A673 (cell line): ENCODE data around the gene EML6. TPM values are rescaled to one million over a fixed set of nuclear protein-coding genes. Genes with fewer than 3 reads are reported as not detected.

Experiments used
- BruUV-seq: library from RNA; stranded (reverse); fragments of 400-500 nt; replicated peaks from 2 replicates; lab custom pipeline; 2021; lab: Mats Ljungman, UMichigan
- CTCF ChIA-PET: fragments of 300-600 bp; sonication (Branson Sonifier 250); formaldehyde crosslinking; loops from one replicate; lab custom pipeline; 2022; ENCODE audit warnings: antibody characterized with exemption; lab: Charles Lee
- POLR2A ChIA-PET: fragments of 300-600 bp; sonication (Branson Sonifier 250); formaldehyde crosslinking; loops from one replicate; lab custom pipeline; 2022; ENCODE audit warnings: antibody characterized with exemption; ENCODE audit not compliant: low non-redundant PET; lab: Charles Lee
- DNase-seq: peaks from one replicate; pipeline ENCODE4 v3.0.0-alpha.2; 2015; ENCODE audit warnings: low spot score
- H3K27ac ChIP-seq: fragments of 200-600 bp; sonication (generic); 2 replicates; pipeline ENCODE4 v1.5.1; 2016; ENCODE audit warnings: mixed run types, low read depth, mild to moderate bottlenecking, mixed read lengths, antibody characterized with exemption, low read length; ENCODE audit not compliant: poor library complexity, severe bottlenecking
- H3K27me3 ChIP-seq: fragments of 200-600 bp; sonication (generic); replicated peaks from 2 replicates; pipeline ENCODE4 v1.6.1; 2017; ENCODE audit warnings: mixed run types, low read depth, mild to moderate bottlenecking, mixed read lengths, antibody characterized with exemption, low read length; ENCODE audit not compliant: insufficient read depth, poor library complexity
- H3K36me3 ChIP-seq: fragments of 200-600 bp; sonication (generic); 2 replicates; pipeline ENCODE4 v1.6.1; 2016; ENCODE audit warnings: mixed run types, mild to moderate bottlenecking, mixed read lengths, antibody characterized with exemption, low read length; ENCODE audit not compliant: insufficient read depth, poor library complexity, severe bottlenecking
- H3K4me1 ChIP-seq: fragments of 200-600 bp; sonication (generic); 2 replicates; pipeline ENCODE4 v1.6.1; 2017; ENCODE audit warnings: mixed run types, mild to moderate bottlenecking, mixed read lengths, antibody characterized with exemption, low read length; ENCODE audit not compliant: insufficient read depth, poor library complexity, severe bottlenecking
- H3K4me3 ChIP-seq: fragments of 200-600 bp; sonication (generic); 2 replicates; pipeline ENCODE4 v1.5.1; 2016; ENCODE audit warnings: low read depth, mixed run types, mild to moderate bottlenecking, mixed read lengths, low read length; ENCODE audit not compliant: poor library complexity, severe bottlenecking
- H3K9me3 ChIP-seq: fragments of 200-600 bp; sonication (generic); 2 replicates; pipeline ENCODE4 v1.6.1; 2016; ENCODE audit warnings: mixed run types, low read depth, mild to moderate bottlenecking, mixed read lengths, antibody characterized with exemption, low read length; ENCODE audit not compliant: poor library complexity, severe bottlenecking
- EZH2 ChIP-seq: fragments of 200-600 bp; sonication (generic); IDR thresholded peaks from 2 replicates; pipeline ENCODE4 v1.6.1; 2017; ENCODE audit warnings: borderline replicate concordance, low read depth, mild to moderate bottlenecking, mixed read lengths, antibody characterized with exemption, low read length; ENCODE audit not compliant: poor library complexity, severe bottlenecking
- intact Hi-C: fragments of 100-400 bp; cut with micrococcal nuclease; formaldehyde crosslinking; loops from one replicate; pipeline ENCODE4 v1.10.0; 2022; ENCODE audit not compliant: unreplicated experiment
- total RNA-seq: library from RNA; stranded (reverse); gene quantifications from 2 replicates; pipeline ENCODE4 v1.2.3, GENCODE V29; 2021
- TF ChIP-seq, protein P1 (sequence below): fragments of 300-800, 200-600 bp; sonication (generic); conservative IDR thresholded peaks from 2 replicates; pipeline ENCODE4 v1.5.1; 2017; ENCODE audit warnings: low read depth, mild to moderate bottlenecking, antibody characterized with exemption, low read length, moderate library complexity, mixed read lengths

EML6 gene
- total RNA-seq, 1 experiment from 2014 or later: 1.9 TPM

DNA sequence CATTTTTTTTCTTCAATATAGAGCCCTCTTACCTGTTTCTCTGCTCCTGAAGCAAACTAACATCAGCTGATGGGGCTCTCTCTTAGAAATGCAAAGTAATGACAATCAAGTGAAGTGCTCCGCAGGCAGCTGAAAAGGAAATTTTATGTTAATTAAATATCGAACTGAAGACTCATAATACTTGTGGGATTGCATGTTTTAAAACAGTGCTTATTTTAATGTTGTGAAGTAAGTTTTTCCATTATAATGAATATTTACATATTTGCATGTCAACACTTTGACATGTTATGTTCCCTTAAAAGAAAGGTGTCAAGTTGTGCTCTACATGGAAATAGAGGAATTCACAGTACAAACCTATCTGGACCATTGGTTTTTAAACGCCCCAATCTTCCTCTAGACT lies 97.1 kb downstream of the EML6 start:
- intact Hi-C loops: loop anchor here (10.0 kb wide), 1 partner anchor 296 kb away; no protein-coding TSS in a partner anchor
- no peaks in the 10 kb centered on the region for H3K27me3 ChIP-seq
- ChIA-PET POLR2A (no interaction called here), CTCF (no interaction called here)
- H3K9me3 ChIP-seq: no peaks in the 10 kb centered on the region
- no peak overlapping the region for H3K4me3 ChIP-seq
- DNase-seq: no peak
- peaks cover 4% of the 10 kb centered on the region for H3K4me1 ChIP-seq
- BruUV-seq: no TSS peak
- no peaks in the 10 kb centered on the region for H3K36me3 ChIP-seq
- TF ChIP-seq, protein P1, sequence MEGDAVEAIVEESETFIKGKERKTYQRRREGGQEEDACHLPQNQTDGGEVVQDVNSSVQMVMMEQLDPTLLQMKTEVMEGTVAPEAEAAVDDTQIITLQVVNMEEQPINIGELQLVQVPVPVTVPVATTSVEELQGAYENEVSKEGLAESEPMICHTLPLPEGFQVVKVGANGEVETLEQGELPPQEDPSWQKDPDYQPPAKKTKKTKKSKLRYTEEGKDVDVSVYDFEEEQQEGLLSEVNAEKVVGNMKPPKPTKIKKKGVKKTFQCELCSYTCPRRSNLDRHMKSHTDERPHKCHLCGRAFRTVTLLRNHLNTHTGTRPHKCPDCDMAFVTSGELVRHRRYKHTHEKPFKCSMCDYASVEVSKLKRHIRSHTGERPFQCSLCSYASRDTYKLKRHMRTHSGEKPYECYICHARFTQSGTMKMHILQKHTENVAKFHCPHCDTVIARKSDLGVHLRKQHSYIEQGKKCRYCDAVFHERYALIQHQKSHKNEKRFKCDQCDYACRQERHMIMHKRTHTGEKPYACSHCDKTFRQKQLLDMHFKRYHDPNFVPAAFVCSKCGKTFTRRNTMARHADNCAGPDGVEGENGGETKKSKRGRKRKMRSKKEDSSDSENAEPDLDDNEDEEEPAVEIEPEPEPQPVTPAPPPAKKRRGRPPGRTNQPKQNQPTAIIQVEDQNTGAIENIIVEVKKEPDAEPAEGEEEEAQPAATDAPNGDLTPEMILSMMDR: no peak
- TF ChIP-seq EZH2: no peak
- H3K27ac ChIP-seq: no peak overlapping the region

- H3K9me3 ChIP-seq: no peaks in the 10 kb centered on the region
- no peaks in the 10 kb centered on the region for H3K36me3 ChIP-seq
- no peak for DNase-seq
- intact Hi-C loops: loop anchor here (10.0 kb wide), 1 partner anchor 300 kb away; no protein-coding TSS in a partner anchor
- H3K27me3 ChIP-seq: no peaks in the 10 kb centered on the region
- POLR2A ChIA-PET: no interaction called here
- no peak for TF ChIP-seq EZH2
- TF ChIP-seq, protein P1: no peak
- no peak overlapping the region for H3K4me3 ChIP-seq
- no peaks in the 10 kb centered on the region for H3K4me1 ChIP-seq
- BruUV-seq: no TSS peak
- H3K27ac ChIP-seq: no peak overlapping the region
- CTCF ChIA-PET: no interaction called here
These were observed 101.1 kb downstream of the EML6 start for GRCh38 chr2:54824567-54824966.

- Histone ChIP-seq H3K9me3 (no peaks in the 10 kb centered on the region), H3K27me3 (no peaks in the 10 kb centered on the region), H3K36me3 (no peaks in the 10 kb centered on the region), H3K27ac (no peak overlapping the region), H3K4me1 (no peaks in the 10 kb centered on the region), H3K4me3 (no peak overlapping the region)
- TF ChIP-seq EZH2: no peak
- TF ChIP-seq, protein P1: no peak
- ChIA-PET POLR2A (no interaction called here), CTCF (interaction anchor here (0.7 kb wide), 1 partner anchor 57 kb away, joined by 3 read pairs; no protein-coding TSS in a partner anchor)
- no TSS peak for BruUV-seq
- DNase-seq: no peak
- intact Hi-C loops: no loop called here
These were observed 107.1 kb downstream of the EML6 start for GRCh38 chr2:54830546-54830945.
